ENCODE results near the gene ELFN1.

- TF ChIP-seq CTCF (IDR thresholded peaks at IDR 0.05; ENCODE audit: low read depth, low read length, missing input control) (no peak), JUND (IDR thresholded peaks at IDR 0.05) (no peak), SP1 (IDR thresholded peaks at IDR 0.05) (no peak), REST (IDR thresholded peaks at IDR 0.05) (no peak), FOXA2 (IDR thresholded peaks at IDR 0.05) (no peak), YY1 (IDR thresholded peaks at IDR 0.05) (no peak), EGR1 (IDR thresholded peaks at IDR 0.05; ENCODE audit: low read depth in 2 of 2) (no peak), ATF3 (IDR thresholded peaks at IDR 0.05) (no peak), TAF1 (conservative IDR thresholded peaks at IDR 0.05) (no peak), FOXA1 (IDR thresholded peaks at IDR 0.05) (no peak), GABPA (IDR thresholded peaks at IDR 0.05 in 1 of 2, conservative IDR thresholded peaks at IDR 0.05 in 1 of 2) (no peak), HNF4G (IDR thresholded peaks at IDR 0.05) (no peak)
Measured at GRCh38 chr7:1650363-1651030, 19.6 kb upstream of the ELFN1 start.
